ENCODE data around the gene MAD1L1.

GRCh38 chr7:2280424-2280823 is 47.7 kb upstream of the MAD1L1 start:
- no peak for TF ChIP-seq CTCF (conservative IDR thresholded peaks at IDR 0.05)
- no peak for TF ChIP-seq EZH2 (IDR thresholded peaks at IDR 0.05; ENCODE audit: low read depth)

Data from PC-9 (cell line).